CD4-positive, CD25-positive, alpha-beta regulatory T cell (primary cell): Measurements from ENCODE around the gene CEBPB. TPM values are rescaled to one million over a fixed set of nuclear protein-coding genes. Genes with fewer than 3 reads are reported as not detected.
A peak's percentile ranks its signal among the peaks of the same experiment; 100 is the strongest.
"Not testable (repeated sequence)": the region's sequence is repeated elsewhere in the genome, so short reads cannot be mapped to it uniquely, and the experiment has no call there.

Experiments
- ATAC-seq, 2 donors: fragments of 150-1000 bp; cut with Tn5 transposase; one replicate each; pipeline ENCODE4 v1.10.0; 2021; ENCODE audit warnings: low read depth in 2 of 2, moderate number of reproducible peaks in 2 of 2, moderate library complexity in 1 of 2
- DNase-seq, 3 donors: peaks; one replicate each; pipeline versions ENCODE4 v3.0.0 to v3.0.0-alpha.2; 2012 to 2022; ENCODE audit warnings: mixed read lengths in 1 of 3
- H3K27ac ChIP-seq: one replicate; pipeline ENCODE4 v1.7.0; 2013; ENCODE audit warnings: mild to moderate bottlenecking, low read length; ENCODE audit not compliant: insufficient read depth, poor library complexity, severe bottlenecking
- H3K27me3 ChIP-seq: one replicate; pipeline ENCODE4 v1.7.0; 2013; ENCODE audit warnings: low read length; ENCODE audit not compliant: control insufficient read depth, insufficient read depth
- H3K36me3 ChIP-seq: one replicate; pipeline ENCODE4 v1.7.0; 2013; ENCODE audit warnings: mild to moderate bottlenecking, low read length, moderate library complexity; ENCODE audit not compliant: control insufficient read depth, insufficient read depth
- H3K4me1 ChIP-seq: 2 replicates; pipeline ENCODE4 v1.7.0; 2013; ENCODE audit warnings: mild to moderate bottlenecking, low read length; ENCODE audit not compliant: insufficient read depth, control insufficient read depth, poor library complexity, severe bottlenecking
- H3K4me3 ChIP-seq: one replicate; pipeline ENCODE4 v1.7.0; 2013; ENCODE audit warnings: low read depth, mild to moderate bottlenecking, low read length, moderate library complexity
- H3K9me3 ChIP-seq, 2 experiments: 1 replicate in 1 of 2; 2 replicates in 1 of 2; pipeline ENCODE4 v1.7.0; 2013; ENCODE audit warnings: low read length in 2 of 2, mild to moderate bottlenecking in 1 of 2, moderate library complexity in 1 of 2; ENCODE audit not compliant: control insufficient read depth in 2 of 2
- H3K27ac Mint-ChIP-seq, 3 donors: one replicate each; pipeline ENCODE4 v1.8.0; 2020 to 2022; ENCODE audit warnings: mild to moderate bottlenecking in 3 of 3, mixed read lengths in 3 of 3, moderate library complexity in 2 of 3
- H3K27me3 Mint-ChIP-seq: one replicate; pipeline ENCODE4 v1.8.0; 2022; ENCODE audit warnings: mild to moderate bottlenecking, mixed read lengths
- H3K36me3 Mint-ChIP-seq: one replicate; pipeline ENCODE4 v1.8.0; 2020; ENCODE audit warnings: mixed read lengths
- H3K4me1 Mint-ChIP-seq, 4 donors: one replicate each; pipeline ENCODE4 v1.8.0; 2020 to 2022; ENCODE audit warnings: mixed read lengths in 4 of 4, mild to moderate bottlenecking in 1 of 4
- H3K4me3 Mint-ChIP-seq, 4 donors: one replicate each; pipeline ENCODE4 v1.8.0; 2020 to 2022; ENCODE audit warnings: mild to moderate bottlenecking in 4 of 4, mixed read lengths in 4 of 4, moderate library complexity in 3 of 4
- H3K9me3 Mint-ChIP-seq, 7 donors: one replicate each; pipeline ENCODE4 v1.8.0; 2020 to 2022; ENCODE audit warnings: mixed read lengths in 7 of 7, mild to moderate bottlenecking in 3 of 7, moderate library complexity in 2 of 7
- polyA plus RNA-seq, 4 donors: library from polyadenylated mRNA; unstranded; fragments of 300-500 nt; fragmentation: Illumina TruSeq; gene quantifications; one replicate each; pipeline ENCODE4 v1.2.3, GENCODE V29; 2021
- total RNA-seq: library from RNA; stranded (reverse); gene quantifications from one replicate; pipeline ENCODE4 v1.2.3, GENCODE V29; 2022

Gene CEBPB
- total and polyA plus RNA-seq, 5 donors from 2014 or later, result 12.3 to 17.3 (median 12.7) TPM

GRCh38 chr20:50196896-50197295 is 6.3 kb downstream of the CEBPB start:
- Histone ChIP-seq H3K36me3 (no peaks in the 10 kb centered on the region), H3K27me3 (no peaks in the 10 kb centered on the region), H3K4me3 (no peak overlapping the region), H3K4me1 (peaks cover 21% of the 10 kb centered on the region), H3K27ac (no peak overlapping the region), H3K9me3 (no peaks in the 10 kb centered on the region)
- Mint-ChIP-seq H3K4me1 (peaks cover 6 to 32% (median 21%) of the 10 kb centered on the region in 4 donors), H3K9me3 (peaks cover 0 to 3% (median 0%) of the 10 kb centered on the region in 7 donors), H3K4me3 (no peak overlapping the region), H3K27ac (no peak overlapping the region), H3K27me3 (peaks cover 4% of the 10 kb centered on the region), H3K36me3 (peaks cover 10% of the 10 kb centered on the region)
- DNase-seq (no peak), ATAC-seq (no peak)

DNA sequence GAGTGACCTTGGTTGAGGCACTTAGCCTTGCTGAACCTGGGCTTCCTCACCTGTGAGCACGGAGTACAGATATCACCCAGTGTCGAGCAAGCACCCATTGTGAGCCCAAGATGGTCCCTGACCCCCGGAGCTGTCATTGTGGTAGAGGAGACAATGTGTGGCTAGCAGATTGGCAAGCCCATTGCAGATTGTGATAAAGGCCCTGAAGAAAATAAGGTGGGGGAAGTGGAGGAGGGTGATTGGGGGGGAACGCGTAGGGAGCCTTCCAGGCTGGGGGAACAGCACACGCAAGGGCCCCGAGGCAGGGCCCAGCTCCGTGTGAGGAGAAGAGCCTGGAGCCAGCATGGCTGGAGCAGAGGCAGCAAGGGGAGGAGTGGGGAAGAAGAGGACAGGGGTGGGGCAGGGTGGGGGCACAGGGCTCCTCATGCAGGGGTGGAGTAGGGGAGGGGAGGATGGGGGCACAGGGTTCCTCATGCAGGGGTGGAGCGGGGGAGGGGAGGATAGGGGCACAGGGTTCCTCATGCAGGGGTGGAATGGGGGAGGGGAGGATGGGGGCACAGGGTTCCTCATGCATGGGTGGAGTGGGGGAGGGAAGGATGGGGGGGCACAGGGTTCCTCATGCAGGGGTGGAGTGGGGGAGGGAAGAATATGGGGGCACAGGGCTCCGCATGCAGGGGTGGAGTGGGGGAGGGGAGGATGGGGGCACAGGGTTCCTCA is 7.0 kb downstream of the CEBPB start:
- Histone ChIP-seq H3K9me3 (no peaks in the 10 kb centered on the region), H3K36me3 (no peaks in the 10 kb centered on the region), H3K4me3 (no peak overlapping the region), H3K27me3 (no peaks in the 10 kb centered on the region), H3K27ac (no peak overlapping the region), H3K4me1 (peaks cover 17% of the 10 kb centered on the region)
- H3K36me3 Mint-ChIP-seq, result peaks cover 10% of the 10 kb centered on the region
- DNase-seq (no peak), ATAC-seq (no peak)
- no peaks in the 10 kb centered on the region for H3K27me3 Mint-ChIP-seq
- H3K4me1 Mint-ChIP-seq, result peaks cover 0 to 28% (median 17%) of the 10 kb centered on the region in 4 donors
- H3K9me3 Mint-ChIP-seq, result peaks cover 0 to 3% (median 0%) of the 10 kb centered on the region in 7 donors
- no peak overlapping the region for H3K27ac Mint-ChIP-seq
- no peak overlapping the region for H3K4me3 Mint-ChIP-seq

DNA sequence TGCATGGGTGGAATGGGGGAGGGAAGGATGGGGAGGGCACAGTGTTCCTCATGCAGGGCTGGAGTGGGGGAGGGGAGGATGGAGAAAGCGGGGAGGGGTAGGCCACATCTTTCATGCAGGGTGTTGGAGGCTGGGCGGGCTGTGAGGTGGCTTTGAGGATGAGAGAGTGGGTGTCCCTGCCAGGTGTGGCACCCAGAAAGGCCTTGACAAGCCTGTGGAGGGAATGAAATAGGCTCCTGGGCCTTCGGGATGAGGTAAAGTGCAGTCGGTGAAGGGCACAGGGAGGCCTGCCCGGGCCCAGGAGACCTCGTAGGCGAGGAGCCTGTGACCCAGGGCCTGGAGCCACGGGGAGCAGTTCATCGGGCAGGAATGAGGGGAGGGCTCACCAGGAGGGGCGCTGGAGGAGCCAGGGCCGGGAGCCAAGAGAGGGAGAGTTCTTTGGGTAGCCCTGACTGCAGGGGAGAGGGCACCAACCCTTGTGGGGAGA is 7.6 kb downstream of the CEBPB start:
- peaks cover 0 to 24% (median 13%) of the 10 kb centered on the region in 4 donors for H3K4me1 Mint-ChIP-seq
- H3K36me3 Mint-ChIP-seq, result peaks cover 10% of the 10 kb centered on the region
- no peaks in the 10 kb centered on the region for H3K36me3 ChIP-seq
- H3K27ac Mint-ChIP-seq, result no peak overlapping the region
- no peak overlapping the region for H3K27ac ChIP-seq
- DNase-seq, result no peak
- peaks cover 11% of the 10 kb centered on the region for H3K4me1 ChIP-seq
- peaks cover 0 to 3% (median 0%) of the 10 kb centered on the region in 7 donors for H3K9me3 Mint-ChIP-seq
- H3K27me3 Mint-ChIP-seq, result no peaks in the 10 kb centered on the region
- H3K4me3 Mint-ChIP-seq, result no peak overlapping the region
- no peak overlapping the region for H3K4me3 ChIP-seq
- no peak for ATAC-seq
- H3K27me3 ChIP-seq, result no peaks in the 10 kb centered on the region
- H3K9me3 ChIP-seq, result no peaks in the 10 kb centered on the region

DNA sequence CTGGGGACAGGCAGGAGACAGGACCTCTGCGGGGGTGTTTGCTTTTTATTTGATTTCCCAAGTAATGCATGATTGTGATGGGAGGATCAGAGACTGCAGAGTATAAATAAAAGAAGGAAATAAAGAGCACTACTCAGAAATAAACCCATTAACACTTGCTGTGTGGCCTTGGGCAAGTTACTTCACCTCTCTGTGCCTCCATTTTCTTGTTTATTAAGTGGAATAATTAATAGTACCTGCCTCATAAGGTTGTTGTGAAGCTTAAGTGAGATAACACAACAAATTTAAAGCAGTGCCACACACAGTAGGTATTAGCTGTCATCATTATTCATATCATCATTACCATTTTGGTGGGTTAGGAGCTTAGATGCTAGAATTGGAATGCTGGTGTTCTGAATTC is 8.1 kb downstream of the CEBPB start:
- H3K4me1 ChIP-seq, result peaks cover 6% of the 10 kb centered on the region
- no peaks in the 10 kb centered on the region for H3K27me3 ChIP-seq
- Mint-ChIP-seq H3K27me3 (no peaks in the 10 kb centered on the region), H3K9me3 (peaks cover 0 to 3% (median 0%) of the 10 kb centered on the region in 7 donors), H3K4me1 (peaks cover 0 to 19% (median 9%) of the 10 kb centered on the region in 4 donors), H3K27ac (no peak overlapping the region), H3K36me3 (peaks cover 10% of the 10 kb centered on the region), H3K4me3 (no peak overlapping the region)
- H3K9me3 ChIP-seq, result no peaks in the 10 kb centered on the region
- H3K4me3 ChIP-seq, result no peak overlapping the region
- no peaks in the 10 kb centered on the region for H3K36me3 ChIP-seq
- ATAC-seq (no peak), DNase-seq (no peak)
- no peak overlapping the region for H3K27ac ChIP-seq

GRCh38 chr20:50199703-50200102 is 9.1 kb downstream of the CEBPB start:
- Mint-ChIP-seq H3K4me3 (peak overlapping the region in 1 of 4 donors; percentile 19), H3K27me3 (no peaks in the 10 kb centered on the region), H3K27ac (no peak overlapping the region), H3K36me3 (peaks cover 10% of the 10 kb centered on the region), H3K4me1 (peaks cover 0 to 12% (median 7%) of the 10 kb centered on the region in 4 donors), H3K9me3 (peaks cover 0 to 10% (median 0%) of the 10 kb centered on the region in 7 donors)
- Histone ChIP-seq H3K9me3 (peaks cover 4 to 5% of the 10 kb centered on the region in 2 experiments), H3K27me3 (peaks cover 3% of the 10 kb centered on the region), H3K4me1 (no peaks in the 10 kb centered on the region), H3K4me3 (no peak overlapping the region), H3K36me3 (no peaks in the 10 kb centered on the region), H3K27ac (no peak overlapping the region)
- DNase-seq, result no peak
- no peak for ATAC-seq

DNA sequence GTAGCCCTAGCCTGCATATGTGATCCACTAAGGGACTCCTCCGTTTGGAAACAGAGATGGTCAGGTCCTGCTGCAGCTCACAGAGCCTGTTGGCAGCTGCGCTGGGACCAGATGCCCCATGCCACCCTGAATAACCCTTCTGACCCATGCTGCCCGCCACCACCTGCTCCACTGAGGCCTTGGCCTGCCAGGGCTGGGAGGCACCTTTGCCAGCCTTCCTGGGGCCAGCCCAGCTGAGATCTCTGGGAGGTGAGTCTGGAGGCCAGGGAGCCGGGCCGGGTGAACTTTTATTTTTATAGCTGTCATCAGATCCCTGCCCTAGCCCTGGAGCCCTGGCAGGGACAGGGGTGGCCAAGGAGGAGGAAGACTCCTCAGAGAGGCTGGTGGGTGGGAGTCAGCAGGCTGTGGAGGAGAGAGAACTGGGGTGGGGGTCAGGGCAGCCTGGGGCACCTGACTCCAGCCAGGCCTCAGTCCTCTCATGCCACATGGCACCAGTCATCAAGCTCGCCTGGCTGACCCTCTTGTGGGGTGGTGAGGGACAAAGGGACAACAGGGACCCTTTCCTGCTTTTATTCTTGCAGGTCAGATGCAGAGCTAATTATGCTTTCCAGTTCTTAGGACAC is 10.0 kb downstream of the CEBPB start:
- no peak overlapping the region for H3K27ac Mint-ChIP-seq
- peaks cover 0 to 10% (median 0%) of the 10 kb centered on the region in 7 donors for H3K9me3 Mint-ChIP-seq
- Histone ChIP-seq H3K4me1 (no peaks in the 10 kb centered on the region), H3K27ac (no peak overlapping the region), H3K36me3 (no peaks in the 10 kb centered on the region), H3K4me3 (no peak overlapping the region), H3K9me3 (peaks cover 4 to 5% of the 10 kb centered on the region in 2 experiments), H3K27me3 (peaks cover 3% of the 10 kb centered on the region)
- peaks cover 0 to 7% (median 4%) of the 10 kb centered on the region in 4 donors for H3K4me1 Mint-ChIP-seq
- no peaks in the 10 kb centered on the region for H3K27me3 Mint-ChIP-seq
- ATAC-seq (no peak), DNase-seq (no peak)
- peak overlapping the region in 1 of 4 donors; percentile 19 for H3K4me3 Mint-ChIP-seq
- peaks cover 10% of the 10 kb centered on the region for H3K36me3 Mint-ChIP-seq

- H3K4me3 ChIP-seq, DNase-seq, H3K27me3 ChIP-seq, H3K36me3 Mint-ChIP-seq, ATAC-seq, H3K27ac ChIP-seq, H3K4me3 Mint-ChIP-seq, H3K27me3 Mint-ChIP-seq, H3K36me3 ChIP-seq, H3K9me3 ChIP-seq, H3K4me1 ChIP-seq, H3K27ac Mint-ChIP-seq, H3K4me1 Mint-ChIP-seq: not testable (repeated sequence)
- peaks cover 0 to 10% (median 0%) of the 10 kb centered on the region in 7 donors for H3K9me3 Mint-ChIP-seq
Observed at GRCh38 chr20:50201710-50202109, 11.1 kb downstream of the CEBPB start.
